ENCODE measurements around the gene SKOR1. TPM values are rescaled to one million over a fixed set of nuclear protein-coding genes. Genes with fewer than 3 reads are reported as not detected.

SKOR1 gene
- total and polyA plus RNA-seq, 3 donors from 2014 or later: 1.1 to 2.2 (median 1.3) TPM

GRCh38 chr15:67845974-67846373 is 20.7 kb downstream of the SKOR1 start:
- WGBS, 2 donors: 86 to 92% methylated on average over 5 of the region's 5 CpGs
- TF ChIP-seq POLR2A (IDR thresholded peaks at IDR 0.05): no peak
- no peak for TF ChIP-seq CTCF (IDR thresholded peaks at IDR 0.05)
- DNase-seq: no peak
- no peaks in the 10 kb centered on the region for H3K9me3 ChIP-seq
- H3K27ac ChIP-seq: no peak overlapping the region
- peaks cover 46% of the 10 kb centered on the region for H3K4me1 ChIP-seq
- H3K27me3 ChIP-seq: no peaks in the 10 kb centered on the region
- H3K4me3 ChIP-seq: no peak overlapping the region
- H3K36me3 ChIP-seq (ENCODE audit: low read depth, missing control alignments): no peaks in the 10 kb centered on the region
- intact Hi-C loops (cut with DNase I; ENCODE audit: low total_unique reads): no loop called here

- Histone ChIP-seq H3K9me3 (no peaks in the 10 kb centered on the region), H3K4me3 (no peak overlapping the region), H3K27me3 (no peaks in the 10 kb centered on the region), H3K4me1 (peaks cover 12% of the 10 kb centered on the region), H3K27ac (no peak overlapping the region), H3K36me3 (ENCODE audit: low read depth, missing control alignments) (no peaks in the 10 kb centered on the region)
- 96 to 100% methylated on average over 1 of the region's 1 CpG for WGBS, 2 donors
- intact Hi-C loops (cut with DNase I; ENCODE audit: low total_unique reads): no loop called here
- no peak for DNase-seq
- TF ChIP-seq POLR2A (IDR thresholded peaks at IDR 0.05) (no peak), CTCF (IDR thresholded peaks at IDR 0.05) (no peak)
Measured at GRCh38 chr15:67849538-67849937, 24.2 kb downstream of the SKOR1 start.

GRCh38 chr15:67850336-67850735 is 25.0 kb downstream of the SKOR1 start:
- Histone ChIP-seq H3K4me3 (no peak overlapping the region), H3K9me3 (no peaks in the 10 kb centered on the region), H3K27ac (no peak overlapping the region), H3K4me1 (peaks cover 4% of the 10 kb centered on the region), H3K36me3 (ENCODE audit: low read depth, missing control alignments) (no peaks in the 10 kb centered on the region), H3K27me3 (no peaks in the 10 kb centered on the region)
- intact Hi-C loops (cut with DNase I; ENCODE audit: low total_unique reads): no loop called here
- TF ChIP-seq POLR2A (IDR thresholded peaks at IDR 0.05): no peak
- TF ChIP-seq CTCF (IDR thresholded peaks at IDR 0.05): no peak
- WGBS, 2 donors: 59 to 73% methylated on average over 7 of the region's 7 CpGs
- no peak for DNase-seq

DNA sequence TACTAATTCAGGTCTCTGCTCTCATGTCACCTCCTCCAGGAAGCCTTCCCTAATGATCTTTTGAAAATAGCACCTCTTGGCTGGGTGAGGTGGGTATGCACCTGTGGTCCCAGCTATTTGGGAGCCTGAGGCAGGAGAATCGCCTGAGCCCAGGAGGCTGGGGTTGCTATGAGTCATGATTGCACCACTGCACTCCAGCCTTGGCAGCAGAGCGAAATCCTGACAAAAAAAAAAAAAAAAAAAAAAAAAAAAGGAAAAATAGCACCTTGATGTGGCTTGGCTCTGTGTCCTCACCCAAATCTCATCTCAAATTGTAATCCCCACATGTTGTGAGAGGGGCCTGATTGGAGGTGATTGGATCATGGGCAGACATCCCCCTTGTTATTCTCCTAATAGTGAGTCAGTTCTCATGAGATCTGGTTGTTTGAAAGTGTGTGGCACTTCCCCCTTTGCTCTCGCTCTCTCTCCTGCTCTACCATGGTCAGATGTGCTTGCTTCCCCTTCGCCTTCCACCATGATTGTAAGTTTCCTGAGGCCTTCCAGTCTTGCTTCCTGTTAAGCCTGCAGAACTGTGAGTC is 25.8 kb downstream of the SKOR1 start:
- Histone ChIP-seq H3K4me1 (peaks cover 3% of the 10 kb centered on the region), H3K4me3 (no peak overlapping the region), H3K36me3 (ENCODE audit: low read depth, missing control alignments) (no peaks in the 10 kb centered on the region), H3K9me3 (no peaks in the 10 kb centered on the region), H3K27ac (no peak overlapping the region), H3K27me3 (no peaks in the 10 kb centered on the region)
- no peak for DNase-seq
- TF ChIP-seq POLR2A (IDR thresholded peaks at IDR 0.05) (no peak), CTCF (IDR thresholded peaks at IDR 0.05) (no peak)
- intact Hi-C loops (cut with DNase I; ENCODE audit: low total_unique reads): no loop called here
- 89 to 91% methylated on average over 4 of the region's 4 CpGs for WGBS, 2 donors

GRCh38 chr15:67852418-67852817 is 27.1 kb downstream of the SKOR1 start:
- 70 to 72% methylated on average over 3 of the region's 3 CpGs for WGBS, 2 donors
- DNase-seq: no peak
- H3K36me3 ChIP-seq (ENCODE audit: low read depth, missing control alignments): no peaks in the 10 kb centered on the region
- H3K4me1 ChIP-seq: peaks cover 5% of the 10 kb centered on the region
- intact Hi-C loops (cut with DNase I; ENCODE audit: low total_unique reads): no loop called here
- TF ChIP-seq CTCF (IDR thresholded peaks at IDR 0.05) (no peak), POLR2A (IDR thresholded peaks at IDR 0.05) (no peak)
- no peaks in the 10 kb centered on the region for H3K27me3 ChIP-seq
- no peaks in the 10 kb centered on the region for H3K9me3 ChIP-seq
- no peak overlapping the region for H3K27ac ChIP-seq
- no peak overlapping the region for H3K4me3 ChIP-seq
